ENCODE measurements around the gene DIMT1. TPM values are rescaled to one million over a fixed set of nuclear protein-coding genes. Genes with fewer than 3 reads are reported as not detected.
A peak's percentile ranks its signal among the peaks of the same experiment; 100 is the strongest.

Gene DIMT1
- total RNA-seq, 2 experiments from 2014 or later: 31.7 to 36.0 TPM

DNA sequence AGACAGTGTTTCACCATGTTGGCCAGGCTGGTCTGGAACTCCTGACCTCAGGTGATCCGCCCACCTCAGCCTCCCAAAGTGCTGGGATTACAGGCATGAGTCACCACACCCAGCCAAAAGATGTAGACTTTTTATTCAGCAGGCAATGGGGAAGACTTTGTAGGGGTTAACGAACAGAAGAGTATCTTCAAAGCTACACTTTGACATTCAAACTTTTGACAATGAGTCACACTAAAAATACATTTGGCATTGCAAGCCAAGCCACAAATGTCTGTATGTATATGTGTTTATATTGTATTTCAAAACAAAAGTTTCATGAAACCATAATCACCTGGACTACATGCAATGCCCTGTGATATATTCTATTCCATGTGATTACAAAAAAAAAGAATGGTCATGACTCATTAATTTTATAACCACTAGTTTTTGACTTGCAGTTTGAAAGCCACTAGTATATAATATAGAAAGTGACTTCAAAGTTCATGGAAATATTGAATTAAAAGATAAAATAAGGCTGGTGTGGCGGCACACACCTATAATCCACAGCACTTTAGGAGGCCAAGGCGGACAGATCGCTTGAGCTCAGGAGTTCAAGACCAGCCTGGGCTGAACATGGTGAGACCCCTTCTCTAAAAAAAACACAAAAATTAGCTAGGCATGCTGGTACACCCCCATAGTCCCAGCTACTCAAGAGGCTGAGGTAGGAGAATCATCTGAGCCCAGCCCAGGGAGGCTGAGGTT, 8.3 kb downstream of the DIMT1 start:
- CTCF ChIA-PET: interaction anchor here (0.8 to 1.2 kb wide), 3 partner anchors 11 to 18 kb away, joined by 3 to 4 read pairs (median 3); no protein-coding TSS in a partner anchor
- Mint-ChIP-seq H3K27ac (peak overlapping the region; percentile 65), H3K4me1 (peaks cover 37% of the 10 kb centered on the region), H3K4me3 (no peak overlapping the region), H3K36me3 (peaks cover 54% of the 10 kb centered on the region), H3K9me3 (ENCODE audit: low read depth) (no peaks in the 10 kb centered on the region), H3K27me3 (no peaks in the 10 kb centered on the region)
- DNase-seq (no peak), ATAC-seq (peak; percentile 30)

DNA sequence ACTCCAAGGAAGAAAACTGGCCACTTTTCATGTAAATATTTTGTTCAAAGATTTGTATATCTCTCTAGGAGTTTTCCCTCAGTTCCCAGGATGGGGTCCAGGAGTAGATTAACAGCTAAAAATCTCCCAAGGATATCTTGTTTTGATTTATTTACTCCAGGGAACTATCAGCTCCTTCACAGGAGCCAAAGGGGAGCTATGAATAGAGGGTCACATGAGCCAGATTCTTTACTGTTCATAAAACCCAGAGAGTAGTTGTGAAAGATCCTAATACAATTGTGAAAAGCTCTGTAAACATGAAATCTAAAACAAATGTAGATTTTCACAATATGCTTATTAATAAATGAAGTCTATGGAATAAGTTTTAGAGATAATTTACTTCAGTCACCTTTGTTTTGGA, 16.9 kb downstream of the DIMT1 start:
- Mint-ChIP-seq H3K36me3 (peaks cover 46% of the 10 kb centered on the region), H3K9me3 (ENCODE audit: low read depth) (no peaks in the 10 kb centered on the region), H3K27ac (peak overlapping the region; percentile 52), H3K27me3 (no peaks in the 10 kb centered on the region), H3K4me1 (peaks cover 12% of the 10 kb centered on the region), H3K4me3 (no peak overlapping the region)
- no peak for ATAC-seq
- CTCF ChIA-PET: interaction anchor here (0.8 to 2.2 kb wide), 7 partner anchors 10 to 162 kb away, joined by 3 to 6 read pairs (median 4); partner anchors contain the start of gene DIMT1
- DNase-seq: no peak

DNA sequence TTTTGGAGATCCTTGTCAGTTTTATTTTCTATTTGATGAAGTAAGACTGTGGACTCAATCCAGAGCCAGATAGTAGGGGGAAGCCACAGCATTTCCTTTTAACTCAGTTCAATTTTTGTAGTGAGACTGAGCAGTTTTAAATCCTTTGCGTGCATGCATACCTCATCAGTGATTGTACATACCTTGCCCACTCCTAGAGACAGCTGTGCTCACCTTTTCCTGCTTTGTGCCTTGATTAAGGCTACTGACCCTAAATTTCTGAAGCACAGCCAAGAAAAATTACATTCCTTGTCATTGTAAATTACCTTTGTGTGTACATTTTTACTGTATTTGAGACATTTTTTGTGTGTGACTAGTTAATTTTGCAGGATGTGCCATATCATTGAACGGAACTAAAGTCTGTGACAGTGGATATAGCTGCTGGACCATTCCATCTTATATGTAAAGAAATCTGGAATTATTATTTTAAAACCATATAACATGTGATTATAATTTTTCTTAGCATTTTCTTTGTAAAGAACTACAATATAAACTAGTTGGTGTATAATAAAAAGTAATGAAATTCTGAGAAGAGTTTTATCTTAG, 17.8 kb downstream of the DIMT1 start:
- no peaks in the 10 kb centered on the region for H3K9me3 Mint-ChIP-seq (ENCODE audit: low read depth)
- no peaks in the 10 kb centered on the region for H3K27me3 Mint-ChIP-seq
- peaks cover 8% of the 10 kb centered on the region for H3K4me1 Mint-ChIP-seq
- peaks cover 49% of the 10 kb centered on the region for H3K36me3 Mint-ChIP-seq
- DNase-seq (no peak), ATAC-seq (no peak)
- H3K27ac Mint-ChIP-seq: no peak overlapping the region
- CTCF ChIA-PET: interaction anchor here (2.2 kb wide), 1 partner anchor 34 kb away, joined by 6 read pairs; no protein-coding TSS in a partner anchor
- H3K4me3 Mint-ChIP-seq: no peak overlapping the region

DNA sequence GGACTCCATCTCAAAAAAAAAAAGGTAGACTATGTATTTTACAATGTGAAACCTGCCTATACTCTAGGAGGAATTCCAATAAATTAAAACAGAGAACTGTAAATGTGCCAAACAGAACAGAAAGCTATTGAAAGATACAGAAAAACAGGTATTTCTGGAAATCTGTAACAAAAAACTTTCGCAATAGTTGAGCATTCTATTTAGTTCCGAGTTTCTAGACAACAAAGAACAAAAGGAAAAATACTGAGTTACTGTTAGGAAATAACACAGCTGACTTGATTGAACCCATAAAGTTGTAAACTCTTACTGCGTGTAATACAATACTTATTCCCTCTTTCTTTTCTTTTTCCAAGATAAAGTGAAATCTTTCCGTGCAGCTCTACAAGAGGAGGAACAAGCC, 18.6 kb downstream of the DIMT1 start:
- no peaks in the 10 kb centered on the region for H3K9me3 Mint-ChIP-seq (ENCODE audit: low read depth)
- H3K36me3 Mint-ChIP-seq: peaks cover 49% of the 10 kb centered on the region
- H3K4me3 Mint-ChIP-seq: no peak overlapping the region
- no peak for ATAC-seq
- peaks cover 3% of the 10 kb centered on the region for H3K4me1 Mint-ChIP-seq
- no peaks in the 10 kb centered on the region for H3K27me3 Mint-ChIP-seq
- CTCF ChIA-PET: interaction anchor here (0.8 to 1.2 kb wide), 2 partner anchors 10 to 17 kb away, joined by 3 read pairs; no protein-coding TSS in a partner anchor
- H3K27ac Mint-ChIP-seq: no peak overlapping the region
- no peak for DNase-seq

DNA sequence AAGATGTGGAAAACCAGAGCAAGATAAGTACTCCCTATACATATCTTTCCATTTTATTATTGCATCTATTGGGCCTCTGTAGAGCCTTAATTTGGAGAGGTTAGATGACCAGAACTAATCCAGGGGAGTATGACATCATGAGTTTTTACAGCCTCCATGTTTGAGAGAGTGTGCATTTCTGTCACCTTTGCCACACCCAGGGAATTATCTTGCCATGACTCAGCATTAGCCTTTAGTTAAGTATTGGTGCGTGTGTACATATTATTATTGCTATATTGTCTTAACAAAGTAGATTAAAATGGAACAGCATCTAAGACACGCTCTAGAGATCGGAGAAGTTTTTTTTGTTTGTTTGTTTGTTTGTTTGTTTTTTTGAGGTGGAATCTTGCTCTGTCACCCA, 27.6 kb downstream of the DIMT1 start:
- H3K4me3 Mint-ChIP-seq: no peak overlapping the region
- ATAC-seq: no peak
- peak overlapping the region; percentile 57 for H3K27ac Mint-ChIP-seq
- no peaks in the 10 kb centered on the region for H3K9me3 Mint-ChIP-seq (ENCODE audit: low read depth)
- H3K27me3 Mint-ChIP-seq: no peaks in the 10 kb centered on the region
- CTCF ChIA-PET: interaction anchor here (0.8 kb wide), 1 partner anchor 11 kb away, joined by 3 read pairs; no protein-coding TSS in a partner anchor
- peaks cover 2% of the 10 kb centered on the region for H3K4me1 Mint-ChIP-seq
- DNase-seq: no peak
- H3K36me3 Mint-ChIP-seq: peaks cover 66% of the 10 kb centered on the region

DNA sequence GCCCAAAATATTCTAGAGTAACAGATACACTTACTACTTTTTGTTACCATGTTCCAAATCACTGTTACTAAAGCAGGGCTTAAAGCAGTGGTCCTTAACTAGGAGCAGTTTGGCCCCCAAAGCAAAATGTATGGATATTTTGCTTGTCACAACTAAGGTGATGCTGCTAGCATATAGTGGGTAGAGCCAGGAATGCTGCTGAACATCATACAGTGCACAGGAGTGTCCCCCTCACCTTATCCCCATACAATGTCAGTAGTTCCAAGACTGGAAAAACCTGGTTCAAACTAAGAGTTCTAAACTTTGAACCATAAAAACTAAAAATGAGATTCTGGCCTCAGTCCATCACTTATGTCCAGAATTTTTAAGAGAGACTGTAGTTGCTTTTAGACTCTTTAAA, 28.1 kb downstream of the DIMT1 start:
- Mint-ChIP-seq H3K9me3 (ENCODE audit: low read depth) (no peaks in the 10 kb centered on the region), H3K27me3 (no peaks in the 10 kb centered on the region), H3K4me1 (peaks cover 3% of the 10 kb centered on the region), H3K27ac (no peak overlapping the region), H3K36me3 (peaks cover 64% of the 10 kb centered on the region), H3K4me3 (no peak overlapping the region)
- DNase-seq (no peak), ATAC-seq (no peak)
- CTCF ChIA-PET: no interaction called here

DNA sequence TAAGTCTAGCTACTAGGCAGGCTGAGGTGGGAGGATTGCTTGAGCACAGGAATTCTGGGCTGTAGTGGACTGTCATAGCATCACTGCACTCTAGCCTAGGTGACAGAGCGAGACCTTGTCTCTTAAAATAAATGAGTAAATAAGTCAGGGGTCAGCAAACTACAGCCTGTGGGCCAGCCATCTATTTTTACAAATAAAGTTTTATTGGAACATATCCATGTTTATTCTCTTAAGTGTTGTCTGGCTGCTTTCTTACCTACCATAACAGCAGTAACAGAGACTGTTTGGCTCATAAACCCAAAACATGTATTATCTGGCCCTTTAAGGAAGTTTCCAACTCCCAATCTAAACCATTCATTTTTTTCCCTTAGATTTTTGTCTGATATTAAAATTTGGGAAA, 29.6 kb downstream of the DIMT1 start:
- Mint-ChIP-seq H3K4me3 (no peak overlapping the region), H3K4me1 (peaks cover 5% of the 10 kb centered on the region), H3K9me3 (ENCODE audit: low read depth) (no peaks in the 10 kb centered on the region), H3K36me3 (peaks cover 61% of the 10 kb centered on the region), H3K27ac (no peak overlapping the region), H3K27me3 (no peaks in the 10 kb centered on the region)
- DNase-seq (no peak), ATAC-seq (no peak)
- CTCF ChIA-PET: no interaction called here

DNA sequence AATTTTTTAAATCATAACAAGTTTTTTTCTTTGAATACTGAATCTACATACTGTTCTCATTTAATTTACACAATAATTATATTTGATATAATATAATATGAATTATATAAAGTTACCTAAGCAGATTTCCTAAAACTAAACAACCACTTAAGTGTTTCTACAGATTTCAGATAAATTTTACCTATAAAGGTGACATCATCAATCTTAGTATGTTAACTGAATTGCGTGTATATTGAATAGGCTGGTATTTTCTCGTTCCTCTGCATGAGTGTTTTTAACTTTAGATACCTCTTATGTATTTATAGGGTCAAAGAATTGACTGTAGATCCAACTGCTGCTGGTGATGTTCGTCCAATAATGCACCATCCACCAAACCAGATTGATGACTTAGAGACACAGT, 30.3 kb downstream of the DIMT1 start:
- no peak overlapping the region for H3K27ac Mint-ChIP-seq
- peaks cover 58% of the 10 kb centered on the region for H3K36me3 Mint-ChIP-seq
- H3K27me3 Mint-ChIP-seq: no peaks in the 10 kb centered on the region
- CTCF ChIA-PET: no interaction called here
- no peak overlapping the region for H3K4me3 Mint-ChIP-seq
- no peaks in the 10 kb centered on the region for H3K9me3 Mint-ChIP-seq (ENCODE audit: low read depth)
- ATAC-seq: no peak
- no peak for DNase-seq
- H3K4me1 Mint-ChIP-seq: peaks cover 7% of the 10 kb centered on the region

DNA sequence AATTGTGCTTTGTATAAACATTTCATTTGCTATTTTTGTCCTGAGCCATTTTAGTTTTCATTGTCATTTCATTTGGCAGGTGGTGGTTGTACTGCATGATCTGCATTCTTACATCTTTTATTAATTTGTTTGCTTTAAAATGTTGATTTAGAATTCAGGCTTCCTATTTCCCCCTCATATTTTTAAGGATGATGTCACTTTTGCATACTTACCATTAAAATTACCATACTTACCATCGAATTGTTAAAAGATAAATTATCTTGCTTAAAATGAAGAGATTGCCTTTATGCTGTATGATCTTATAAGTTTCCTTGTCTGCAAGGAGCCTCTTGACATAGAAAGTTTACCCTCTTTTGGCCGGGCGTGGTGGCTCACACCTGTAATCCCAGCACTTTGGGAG, 31.1 kb downstream of the DIMT1 start:
- CTCF ChIA-PET: no interaction called here
- Mint-ChIP-seq H3K9me3 (ENCODE audit: low read depth) (no peaks in the 10 kb centered on the region), H3K4me3 (no peak overlapping the region), H3K27ac (no peak overlapping the region), H3K27me3 (no peaks in the 10 kb centered on the region), H3K4me1 (peaks cover 8% of the 10 kb centered on the region), H3K36me3 (peaks cover 53% of the 10 kb centered on the region)
- ATAC-seq (no peak), DNase-seq (no peak)

DNA sequence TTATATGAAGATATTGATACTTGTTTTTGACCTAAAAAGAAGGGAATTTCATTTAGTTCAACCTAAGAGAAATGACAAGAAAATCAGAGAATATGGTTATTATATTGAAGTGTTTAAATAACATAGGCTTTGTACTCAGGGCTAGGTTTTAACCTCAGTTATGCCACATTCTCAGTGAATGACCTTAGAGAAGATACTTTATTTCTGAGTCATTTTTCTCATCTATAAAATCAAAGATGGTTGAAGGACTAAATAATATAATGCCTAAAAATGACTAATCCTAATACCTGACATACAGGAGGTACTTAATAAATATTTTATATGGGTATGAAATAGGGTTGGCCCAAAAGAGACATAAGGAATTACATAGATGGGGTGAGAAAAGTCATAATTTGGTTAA, 32.3 kb downstream of the DIMT1 start:
- Mint-ChIP-seq H3K9me3 (ENCODE audit: low read depth) (no peaks in the 10 kb centered on the region), H3K27ac (no peak overlapping the region), H3K4me3 (no peak overlapping the region), H3K36me3 (peaks cover 51% of the 10 kb centered on the region), H3K4me1 (peaks cover 11% of the 10 kb centered on the region), H3K27me3 (no peaks in the 10 kb centered on the region)
- ATAC-seq (no peak), DNase-seq (no peak)
- CTCF ChIA-PET: no interaction called here

DNA sequence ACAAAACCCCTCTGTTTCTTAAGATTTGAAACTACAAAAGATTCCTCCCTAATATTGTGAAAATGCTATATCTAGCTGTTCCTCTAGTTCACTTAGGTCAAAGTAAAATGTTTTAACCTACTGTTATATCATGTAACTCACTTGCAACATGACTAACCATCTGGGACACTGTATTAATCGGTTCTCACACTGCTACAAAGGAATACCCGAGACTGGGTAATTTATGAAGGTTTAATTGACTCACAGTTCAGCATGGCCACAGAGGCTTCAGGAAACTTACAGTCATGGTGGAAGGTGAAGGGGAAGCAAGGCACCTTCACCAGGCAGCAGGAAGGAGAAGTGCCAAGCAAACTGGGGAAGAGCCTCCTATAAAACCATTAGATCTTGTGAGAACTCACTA, 34.7 kb downstream of the DIMT1 start:
- no peak for DNase-seq
- Mint-ChIP-seq H3K27ac (peak overlapping the region; percentile 22), H3K9me3 (ENCODE audit: low read depth) (no peaks in the 10 kb centered on the region), H3K4me1 (peaks cover 15% of the 10 kb centered on the region), H3K36me3 (peaks cover 55% of the 10 kb centered on the region), H3K27me3 (no peaks in the 10 kb centered on the region), H3K4me3 (no peak overlapping the region)
- no peak for ATAC-seq
- CTCF ChIA-PET: interaction anchor here (1.6 kb wide), 1 partner anchor 18 kb away, joined by 3 read pairs; no protein-coding TSS in a partner anchor

DNA sequence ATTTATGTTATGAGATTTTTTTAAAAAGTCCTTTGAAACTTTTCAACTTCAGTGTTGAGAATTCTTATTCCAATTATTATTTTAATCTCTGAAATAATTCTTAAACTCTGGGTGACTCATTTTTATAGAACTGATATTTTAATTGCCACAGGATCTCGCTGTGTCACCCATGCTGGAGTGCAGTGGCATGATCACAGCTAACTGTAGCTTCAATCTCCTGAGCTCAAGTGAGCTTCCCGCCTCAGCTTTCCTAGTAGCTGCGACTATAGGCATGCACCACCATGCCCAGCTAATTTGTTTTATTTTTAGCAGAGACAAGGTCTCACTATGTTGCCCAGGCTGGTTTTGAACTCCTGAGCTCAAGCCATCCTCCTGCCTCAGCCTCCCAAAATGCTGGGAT, 41.0 kb downstream of the DIMT1 start:
- CTCF ChIA-PET: interaction anchor here (0.6 to 0.8 kb wide), 2 partner anchors 16 to 120 kb away, joined by 3 to 4 read pairs; no protein-coding TSS in a partner anchor
- Mint-ChIP-seq H3K4me1 (peaks cover 16% of the 10 kb centered on the region), H3K9me3 (ENCODE audit: low read depth) (no peaks in the 10 kb centered on the region), H3K4me3 (no peak overlapping the region), H3K27ac (no peak overlapping the region), H3K36me3 (peaks cover 54% of the 10 kb centered on the region), H3K27me3 (no peaks in the 10 kb centered on the region)
- DNase-seq (no peak), ATAC-seq (no peak)

DNA sequence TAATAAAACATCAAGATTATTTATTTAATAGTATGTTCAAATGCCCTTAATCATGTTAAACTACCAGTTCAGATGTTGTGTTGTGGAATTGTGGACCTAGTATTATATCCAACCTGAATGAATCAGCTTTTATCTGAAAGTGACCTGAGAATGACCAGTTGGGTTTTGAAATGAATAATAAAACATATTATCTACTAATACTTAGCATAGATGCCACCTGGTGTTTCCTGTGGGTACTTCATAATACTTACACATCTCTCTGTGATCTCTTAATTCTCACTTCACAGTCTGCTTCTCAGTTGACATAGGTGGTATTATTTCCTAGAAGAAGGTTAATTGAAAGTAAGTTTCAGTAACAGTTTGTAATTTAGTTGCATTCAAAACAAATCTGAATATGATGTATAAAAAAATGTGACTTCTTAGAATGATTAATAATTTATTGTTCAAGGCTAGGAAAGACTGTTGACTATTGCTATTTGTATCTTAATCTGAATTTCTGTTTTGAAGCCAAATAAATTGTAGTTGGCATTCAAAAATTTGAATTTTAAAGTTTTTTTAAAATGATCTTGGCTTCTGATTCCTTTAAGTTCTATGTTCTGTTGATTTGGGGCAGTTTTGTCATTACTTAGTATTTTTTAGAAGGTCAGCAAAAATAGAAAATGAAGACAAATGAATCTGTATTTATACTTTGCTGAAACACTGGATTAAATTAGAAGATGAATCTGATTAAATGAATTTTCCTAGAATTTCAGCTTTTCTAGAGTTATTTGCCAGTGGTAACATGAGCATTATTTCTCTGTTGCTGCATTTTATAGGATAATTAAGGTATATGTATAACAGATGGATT, 49.5 kb downstream of the DIMT1 start:
- H3K4me3 Mint-ChIP-seq: no peak overlapping the region
- no peaks in the 10 kb centered on the region for H3K27me3 Mint-ChIP-seq
- peaks cover 34% of the 10 kb centered on the region for H3K4me1 Mint-ChIP-seq
- H3K27ac Mint-ChIP-seq: no peak overlapping the region
- ATAC-seq (peak; percentile 68), DNase-seq (no peak)
- H3K36me3 Mint-ChIP-seq: peaks cover 52% of the 10 kb centered on the region
- no peaks in the 10 kb centered on the region for H3K9me3 Mint-ChIP-seq (ENCODE audit: low read depth)
- CTCF ChIA-PET: interaction anchor here (0.9 to 1.4 kb wide), 7 partner anchors 12 to 130 kb away, joined by 3 to 6 read pairs (median 3); partner anchors contain the start of gene KIF2A

All from activated CD8-positive, alpha-beta memory T cell treated with anti-CD3 and anti-CD28 coated beads, Interleukin-2, amount 10 ng/mL, durations not matched to agents 7 days and 5 days (primary cell).